Measurements from ENCODE around the gene SYP. TPM values are rescaled to one million over a fixed set of nuclear protein-coding genes. Genes with fewer than 3 reads are reported as not detected.

The SYP gene
- total RNA-seq, 1 donor from 2014 or later, result 1.8 TPM

DNA sequence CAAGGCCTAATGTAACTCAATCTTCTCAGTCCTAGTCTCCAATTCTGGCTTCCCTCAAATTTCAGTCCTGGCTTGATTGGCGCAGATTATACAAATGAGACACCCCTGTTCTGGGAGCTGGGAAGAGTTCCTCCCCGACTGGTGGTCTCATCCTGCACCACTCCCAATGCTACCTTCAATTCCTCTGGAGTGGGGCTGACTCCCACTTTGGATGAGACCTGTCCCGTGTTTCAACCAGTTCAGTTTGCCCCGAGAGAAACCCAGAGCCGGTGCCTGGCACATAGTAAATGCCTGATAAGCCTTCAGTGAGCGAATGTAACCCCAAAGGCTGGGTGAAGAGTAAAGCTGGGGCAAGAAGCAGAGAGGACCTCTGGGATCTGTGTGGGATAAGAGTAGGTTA, 4.0 kb upstream of the SYP start:
- no peak overlapping the region for H3K27ac Mint-ChIP-seq (ENCODE audit: unreplicated experiment)
- no peaks in the 10 kb centered on the region for H3K36me3 Mint-ChIP-seq (ENCODE audit: low read depth, unreplicated experiment)
- H3K4me1 Mint-ChIP-seq (ENCODE audit: unreplicated experiment), result peaks cover 5% of the 10 kb centered on the region
- no peaks in the 10 kb centered on the region for H3K9me3 Mint-ChIP-seq (ENCODE audit: unreplicated experiment)
- TF ChIP-seq, protein P1, sequence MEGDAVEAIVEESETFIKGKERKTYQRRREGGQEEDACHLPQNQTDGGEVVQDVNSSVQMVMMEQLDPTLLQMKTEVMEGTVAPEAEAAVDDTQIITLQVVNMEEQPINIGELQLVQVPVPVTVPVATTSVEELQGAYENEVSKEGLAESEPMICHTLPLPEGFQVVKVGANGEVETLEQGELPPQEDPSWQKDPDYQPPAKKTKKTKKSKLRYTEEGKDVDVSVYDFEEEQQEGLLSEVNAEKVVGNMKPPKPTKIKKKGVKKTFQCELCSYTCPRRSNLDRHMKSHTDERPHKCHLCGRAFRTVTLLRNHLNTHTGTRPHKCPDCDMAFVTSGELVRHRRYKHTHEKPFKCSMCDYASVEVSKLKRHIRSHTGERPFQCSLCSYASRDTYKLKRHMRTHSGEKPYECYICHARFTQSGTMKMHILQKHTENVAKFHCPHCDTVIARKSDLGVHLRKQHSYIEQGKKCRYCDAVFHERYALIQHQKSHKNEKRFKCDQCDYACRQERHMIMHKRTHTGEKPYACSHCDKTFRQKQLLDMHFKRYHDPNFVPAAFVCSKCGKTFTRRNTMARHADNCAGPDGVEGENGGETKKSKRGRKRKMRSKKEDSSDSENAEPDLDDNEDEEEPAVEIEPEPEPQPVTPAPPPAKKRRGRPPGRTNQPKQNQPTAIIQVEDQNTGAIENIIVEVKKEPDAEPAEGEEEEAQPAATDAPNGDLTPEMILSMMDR (IDR thresholded peaks at IDR 0.05; ENCODE audit: unreplicated experiment), result no peak
- no peak overlapping the region for H3K4me3 Mint-ChIP-seq (ENCODE audit: unreplicated experiment)
- peaks cover 2% of the 10 kb centered on the region for H3K27me3 Mint-ChIP-seq (ENCODE audit: unreplicated experiment)
- DNase-seq (ENCODE audit: low spot score), result no peak

DNA sequence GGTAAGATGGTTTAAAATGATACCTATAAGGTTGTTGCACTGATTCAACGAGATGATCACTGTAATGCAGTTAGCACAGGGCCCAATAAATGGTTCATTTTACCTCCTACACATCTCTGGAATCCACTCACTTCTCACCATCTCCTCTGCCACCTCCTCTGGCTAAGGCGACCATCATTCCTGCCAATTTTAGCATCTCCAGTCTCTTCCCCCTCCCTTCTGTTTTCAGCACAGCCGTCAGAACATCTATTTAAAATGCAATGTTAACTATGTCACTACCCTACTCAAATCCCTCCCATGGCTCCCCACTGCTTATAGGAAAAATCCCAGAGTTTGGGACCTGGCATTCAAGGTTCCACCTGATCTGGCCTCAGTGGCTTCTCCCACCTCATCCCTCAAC, 3.5 kb upstream of the SYP start:
- Mint-ChIP-seq H3K4me3 (ENCODE audit: unreplicated experiment) (no peak overlapping the region), H3K36me3 (ENCODE audit: low read depth, unreplicated experiment) (no peaks in the 10 kb centered on the region), H3K9me3 (ENCODE audit: unreplicated experiment) (no peaks in the 10 kb centered on the region), H3K27ac (ENCODE audit: unreplicated experiment) (no peak overlapping the region), H3K4me1 (ENCODE audit: unreplicated experiment) (peaks cover 7% of the 10 kb centered on the region), H3K27me3 (ENCODE audit: unreplicated experiment) (peaks cover 2% of the 10 kb centered on the region)
- TF ChIP-seq, protein P1 (IDR thresholded peaks at IDR 0.05; ENCODE audit: unreplicated experiment), result no peak
- DNase-seq (ENCODE audit: low spot score), result no peak

DNA sequence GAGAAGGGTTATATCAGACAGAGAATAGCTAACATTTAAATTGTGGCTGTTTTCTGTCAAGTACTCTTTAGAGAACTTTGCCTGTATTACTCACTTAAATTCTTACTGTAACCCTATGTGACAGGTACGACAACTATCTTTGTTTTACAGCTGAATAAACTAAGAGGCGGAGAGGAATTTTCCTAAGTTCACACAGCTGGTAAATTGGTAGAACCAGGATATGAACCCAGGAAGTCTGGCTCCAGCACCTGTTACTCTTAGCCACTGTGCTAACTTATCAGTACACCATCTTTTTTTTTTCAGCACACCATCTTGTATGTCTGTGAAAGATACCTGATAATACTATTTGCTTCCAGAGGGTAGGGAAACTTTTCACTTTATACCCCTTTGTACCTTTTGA, 2.0 kb upstream of the SYP start:
- Mint-ChIP-seq H3K36me3 (ENCODE audit: low read depth, unreplicated experiment) (no peaks in the 10 kb centered on the region), H3K4me3 (ENCODE audit: unreplicated experiment) (no peak overlapping the region), H3K27ac (ENCODE audit: unreplicated experiment) (no peak overlapping the region), H3K27me3 (ENCODE audit: unreplicated experiment) (peaks cover 5% of the 10 kb centered on the region), H3K9me3 (ENCODE audit: unreplicated experiment) (no peaks in the 10 kb centered on the region), H3K4me1 (ENCODE audit: unreplicated experiment) (peaks cover 14% of the 10 kb centered on the region)
- TF ChIP-seq, protein P1 (IDR thresholded peaks at IDR 0.05; ENCODE audit: unreplicated experiment), result no peak
- DNase-seq (ENCODE audit: low spot score), result no peak

DNA sequence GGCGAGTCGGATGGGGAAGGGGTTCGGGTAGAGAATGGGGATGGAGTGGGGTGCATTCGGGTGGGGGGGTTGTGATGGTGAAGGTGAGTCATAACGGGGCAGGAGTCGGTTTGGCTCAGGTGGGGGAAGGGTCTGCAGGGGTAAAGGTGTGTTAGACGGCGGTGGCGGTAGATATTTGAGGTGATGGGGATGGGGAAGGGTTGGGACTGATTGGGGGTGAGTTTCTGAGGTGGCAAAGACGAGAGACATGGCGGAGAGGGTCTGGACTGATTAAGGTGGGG, 738 bp downstream of the SYP start:
- Mint-ChIP-seq H3K4me1 (ENCODE audit: unreplicated experiment) (peaks cover 14% of the 10 kb centered on the region), H3K36me3 (ENCODE audit: low read depth, unreplicated experiment) (no peaks in the 10 kb centered on the region), H3K4me3 (ENCODE audit: unreplicated experiment) (no peak overlapping the region), H3K27ac (ENCODE audit: unreplicated experiment) (no peak overlapping the region), H3K27me3 (ENCODE audit: unreplicated experiment) (peaks cover 6% of the 10 kb centered on the region), H3K9me3 (ENCODE audit: unreplicated experiment) (no peaks in the 10 kb centered on the region)
- DNase-seq (ENCODE audit: low spot score), result no peak
- TF ChIP-seq, protein P1 (IDR thresholded peaks at IDR 0.05; ENCODE audit: unreplicated experiment), result no peak

DNA sequence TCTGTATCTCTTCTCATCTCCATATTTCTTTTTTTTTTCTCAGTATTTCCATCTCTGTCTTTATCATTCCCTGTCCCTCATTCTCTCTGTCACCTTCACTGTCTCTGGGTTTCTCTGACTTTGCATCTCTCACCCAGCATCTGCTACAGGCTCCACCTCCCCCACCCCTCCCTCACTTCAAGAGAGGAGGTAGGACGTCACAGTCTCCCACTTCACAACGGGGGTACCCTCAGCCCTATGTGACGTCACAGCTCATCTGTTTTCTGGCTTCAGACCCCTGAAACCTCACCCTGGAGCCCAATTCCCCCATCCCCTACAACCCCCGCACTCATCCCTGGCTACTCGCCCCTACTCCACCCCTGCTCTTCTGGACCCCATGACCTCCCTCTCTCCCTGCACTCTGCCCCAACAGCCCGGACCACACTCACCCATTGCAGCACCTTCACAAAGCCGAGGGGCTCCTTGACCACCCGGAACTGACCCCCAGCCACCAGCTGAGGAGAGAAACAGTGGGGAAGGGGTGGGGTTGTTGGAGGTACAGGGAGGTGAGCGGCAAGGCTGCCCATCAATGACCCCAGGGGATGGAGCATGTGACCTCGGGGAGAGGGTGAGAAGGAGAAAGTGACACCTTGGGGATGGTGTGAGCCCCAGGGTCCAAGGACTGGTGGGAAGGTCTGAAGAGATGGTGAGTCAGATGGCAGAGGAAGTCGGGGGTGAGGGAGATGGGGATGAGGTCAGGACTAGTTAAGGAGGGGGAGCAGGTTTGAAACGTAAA, 1.3 kb downstream of the SYP start:
- peaks cover 4% of the 10 kb centered on the region for H3K27me3 Mint-ChIP-seq (ENCODE audit: unreplicated experiment)
- no peak for DNase-seq (ENCODE audit: low spot score)
- TF ChIP-seq, protein P1 (IDR thresholded peaks at IDR 0.05; ENCODE audit: unreplicated experiment), result no peak
- H3K27ac Mint-ChIP-seq (ENCODE audit: unreplicated experiment), result no peak overlapping the region
- H3K36me3 Mint-ChIP-seq (ENCODE audit: low read depth, unreplicated experiment), result no peaks in the 10 kb centered on the region
- no peaks in the 10 kb centered on the region for H3K9me3 Mint-ChIP-seq (ENCODE audit: unreplicated experiment)
- peaks cover 14% of the 10 kb centered on the region for H3K4me1 Mint-ChIP-seq (ENCODE audit: unreplicated experiment)
- H3K4me3 Mint-ChIP-seq (ENCODE audit: unreplicated experiment), result no peak overlapping the region

Measured in endothelial cell (in vitro differentiated cells).